Choroid plexus epithelial cell (primary cell): Measurements from ENCODE around the gene REXO1.
"Not testable (repeated sequence)": the region's sequence is repeated elsewhere in the genome, so short reads cannot be mapped to it uniquely, and the experiment has no call there.

ENCODE experiments used
- DNase-seq: peaks from one replicate; pipeline ENCODE4 v3.0.0-alpha.2; 2010; ENCODE audit warnings: low read depth
- H3K4me3 ChIP-seq: 2 replicates; pipeline ENCODE4 v1.5.1; 2011; ENCODE audit warnings: low read depth, mild to moderate bottlenecking, control low read depth, low read length, moderate library complexity
- CTCF ChIP-seq: conservative IDR thresholded peaks from 2 replicates; pipeline ENCODE4 v1.5.1; 2011; ENCODE audit warnings: low read depth, mild to moderate bottlenecking, control low read depth, inconsistent platforms, low read length, moderate library complexity

Gene REXO1

DNA sequence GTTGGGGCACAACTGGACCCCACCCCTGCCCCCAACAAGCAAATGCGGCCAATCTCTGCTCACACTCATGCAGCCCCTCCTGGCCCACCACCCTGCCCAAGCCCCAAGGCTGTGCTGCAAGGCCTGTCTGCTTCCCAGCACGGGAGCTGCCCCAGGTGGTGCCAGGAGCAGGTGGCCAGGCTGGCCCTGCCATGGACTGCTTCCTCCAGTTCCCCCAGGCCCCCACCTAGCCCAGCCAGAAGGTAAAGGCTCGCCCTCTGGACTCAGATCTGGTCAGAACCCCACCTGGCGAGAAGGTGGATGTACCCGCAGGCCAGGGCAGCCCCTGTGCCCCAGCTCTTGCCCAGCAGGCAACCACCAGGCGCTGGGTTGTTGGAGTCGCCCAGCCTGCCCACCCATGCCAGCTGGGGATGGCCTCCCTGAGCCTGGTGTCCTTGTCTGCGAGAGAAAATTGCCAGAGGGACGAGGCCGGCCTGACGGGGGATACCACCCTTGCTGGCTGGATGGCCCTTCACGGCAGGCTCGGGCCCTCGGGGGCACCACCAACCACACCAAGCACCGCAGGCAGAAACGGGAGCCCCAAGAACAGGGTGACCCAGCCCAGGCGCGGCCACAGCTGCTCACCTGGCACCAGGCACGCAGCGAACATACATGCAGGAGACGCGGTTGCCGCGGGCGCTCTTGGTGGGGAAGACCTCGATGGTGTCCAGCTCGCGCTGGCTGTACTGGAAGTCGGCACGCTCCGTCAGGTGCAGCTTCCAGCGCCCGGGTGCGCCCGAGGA, 32.5 kb upstream of the REXO1 start:
- DNase-seq: no peak
- no peak overlapping the region for H3K4me3 ChIP-seq
- TF ChIP-seq CTCF: no peak

DNA sequence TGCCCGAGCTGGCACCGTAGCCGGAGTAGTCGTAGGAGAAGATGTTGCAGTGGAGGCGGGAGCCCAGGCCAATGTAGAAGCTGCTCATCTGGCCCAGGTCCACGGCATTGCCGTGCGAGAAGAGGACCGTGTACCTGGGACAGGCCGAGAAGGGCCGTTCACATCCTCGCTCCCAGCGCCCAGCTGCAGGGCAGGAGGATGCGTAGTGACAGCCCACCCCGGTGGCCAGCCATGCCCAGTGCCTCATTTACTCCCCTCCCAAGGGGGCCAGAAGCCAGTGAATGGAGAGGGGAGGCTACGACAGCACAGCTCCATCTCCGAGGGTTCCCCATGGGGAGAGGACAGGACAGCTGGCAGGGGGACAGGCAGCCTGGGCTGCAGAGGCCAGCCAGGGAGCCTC, 31.7 kb upstream of the REXO1 start:
- DNase-seq, H3K4me3 ChIP-seq: not testable (repeated sequence)

DNA sequence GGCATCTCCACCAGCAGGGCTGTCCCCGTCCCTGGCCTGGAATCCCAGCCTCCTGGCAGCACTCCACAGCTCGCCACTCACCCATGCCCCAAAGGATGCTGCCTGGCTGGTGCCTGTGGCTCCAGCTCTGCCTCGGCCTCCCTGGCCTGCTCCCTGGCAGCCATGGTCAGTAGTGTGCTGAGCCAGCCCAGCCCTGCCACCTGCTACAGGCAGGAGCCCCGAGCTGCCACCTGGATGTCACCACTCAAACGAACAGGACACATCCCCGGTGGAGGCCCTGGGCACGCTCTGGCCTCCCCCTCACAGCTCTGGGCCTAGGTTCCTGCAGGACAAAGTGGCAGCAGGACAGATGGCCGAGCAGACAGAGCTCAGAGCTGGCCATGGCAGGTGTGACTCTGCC, 30.3 kb upstream of the REXO1 start:
- H3K4me3 ChIP-seq, DNase-seq: not testable (repeated sequence)

DNA sequence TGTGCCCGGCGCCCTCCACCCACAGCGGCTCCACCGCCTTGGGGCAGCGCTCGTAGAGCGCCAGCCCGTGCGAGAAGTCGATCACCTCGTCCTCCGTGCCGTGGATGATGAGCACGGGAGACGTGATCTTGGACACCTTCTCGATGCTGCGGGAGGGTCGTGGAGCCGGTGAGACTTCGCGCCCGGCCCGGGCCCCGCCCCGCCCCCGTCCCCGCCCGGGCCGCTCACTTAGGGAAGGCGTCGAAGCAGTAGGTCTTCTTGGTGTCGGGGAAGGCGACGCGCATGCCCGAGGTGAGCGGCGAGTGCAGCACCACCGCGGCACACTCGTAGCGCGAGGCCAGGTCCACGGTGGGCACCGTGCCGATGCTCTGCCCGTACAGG, 29.0 kb upstream of the REXO1 start:
- not testable (repeated sequence) for DNase-seq, H3K4me3 ChIP-seq

GRCh38 chr19:1876496-1877279, 28.4 kb upstream of the REXO1 start:
- TF ChIP-seq CTCF: peak; percentile 7
- DNase-seq: not testable (repeated sequence)
- peak overlapping the region; percentile 95 for H3K4me3 ChIP-seq

DNA sequence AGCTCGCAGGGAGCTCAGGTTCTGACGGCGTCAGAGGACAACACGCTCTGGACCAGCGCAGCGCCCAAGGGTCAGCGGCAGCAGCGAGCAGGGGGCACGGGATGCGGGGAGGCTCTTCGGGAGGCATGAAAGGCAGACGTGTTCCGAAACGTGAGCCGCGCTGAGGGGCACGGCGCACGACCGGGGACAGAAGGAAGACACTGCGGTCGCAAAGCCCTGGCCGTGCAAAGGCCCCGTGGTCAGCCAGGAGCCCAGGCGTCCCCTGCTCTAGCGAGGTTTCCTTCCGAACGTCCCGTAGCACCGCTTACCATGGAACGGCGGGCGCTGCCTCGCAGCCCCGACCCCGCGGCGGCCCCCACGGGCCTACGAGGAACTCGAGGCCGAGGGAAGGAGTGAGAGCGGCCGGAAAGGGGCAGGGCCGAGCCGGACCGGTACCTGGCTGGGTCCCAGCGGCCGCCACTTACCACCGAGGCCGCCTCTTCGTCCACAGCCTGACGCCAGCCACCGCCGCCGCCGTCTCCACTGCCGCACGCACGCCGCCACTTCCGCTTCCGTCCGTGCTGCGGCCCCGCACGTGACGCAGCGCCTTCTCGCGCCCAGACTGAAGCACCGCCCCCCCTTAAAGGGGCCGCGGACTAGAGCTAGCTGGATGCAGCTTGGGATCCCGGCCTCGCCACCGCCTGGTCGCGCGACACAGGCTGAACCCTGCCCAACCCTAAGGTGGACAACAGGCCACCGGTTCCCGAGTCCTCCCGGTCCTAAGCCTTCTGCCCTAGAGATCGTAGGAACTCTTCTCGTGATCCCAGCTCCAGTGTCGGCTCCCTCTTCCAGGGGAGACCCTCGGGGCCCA, 27.6 kb upstream of the REXO1 start:
- peak overlapping the region; percentile 95 for H3K4me3 ChIP-seq
- TF ChIP-seq CTCF: no peak
- peak; percentile 88 for DNase-seq

- DNase-seq: not testable (repeated sequence)
Measured at GRCh38 chr19:1875265-1875645, 27.0 kb upstream of the REXO1 start.

GRCh38 chr19:1874554-1875185, 26.4 kb upstream of the REXO1 start:
- no peak for TF ChIP-seq CTCF
- H3K4me3 ChIP-seq: peak overlapping the region; percentile 95
- DNase-seq: no peak

More at GRCh38 chr19:1875265-1875645, 27.0 kb upstream of the REXO1 start:
- H3K4me3 ChIP-seq: peak overlapping the region; percentile 95
